ENCODE measurements around the gene LUC7L. TPM values are rescaled to one million over a fixed set of nuclear protein-coding genes. Genes with fewer than 3 reads are reported as not detected.

The LUC7L gene
- total and polyA plus RNA-seq, 10 of the 15 experiments (the other 5 are each of a cell fraction or from before 2014, with no cell fraction given) = 2.3 to 59.6 (median 44.1) TPM

GRCh38 chr16:275786-276232 is 46.6 kb upstream of the LUC7L start, which contains the start of gene RGS11 (continued):
- TF ChIP-seq SUZ12 (IDR thresholded peaks at IDR 0.05; ENCODE audit: unreplicated experiment) = no peak
- TF ChIP-seq BCL11A (IDR thresholded peaks at IDR 0.05; ENCODE audit: low read depth, low read length) = no peak
- TF ChIP-seq JUNB (IDR thresholded peaks at IDR 0.05) = no peak

- intact Hi-C loops (cut with micrococcal nuclease; ENCODE audit: unreplicated experiment) = no loop called here
Observed at GRCh38 chr16:275041-275641, 45.9 kb upstream of the LUC7L start.

More at GRCh38 chr16:275041-275641, 45.9 kb upstream of the LUC7L start:
- ChIA-PET SMC1A (ENCODE audit: uncharacterized antibody, unreplicated experiment) (no interaction called here), POLR2A (no interaction called here), RAD21 (ENCODE audit: unreplicated experiment) (no interaction called here), CTCF (no interaction called here)
- H4K20me1 ChIP-seq (ENCODE audit: control insufficient read depth, insufficient read depth) = no peaks in the 10 kb centered on the region
- H3K4me2 ChIP-seq (ENCODE audit: control insufficient read depth, insufficient read depth) = peak overlapping the region; percentile 42; the same call in 1 of the 2 replicates
- H3K27ac ChIP-seq (ENCODE audit: control insufficient read depth, insufficient read depth) = no peak overlapping the region
- DNase-seq (ENCODE audit: low read depth, low spot score) (no peak), FAIRE-seq (no peak), ATAC-seq (peak; percentile 21; the same call in 1 of the 3 replicates)
- no TSS peak for BruUV-seq (replicated peaks)
- H3K27me3 ChIP-seq (replicated peaks in 1 of 2; ENCODE audit: control insufficient read depth in 2 of 2, insufficient read depth in 2 of 2, low read length in 1 of 2) = peaks cover 0 to 3% of the 10 kb centered on the region in 2 experiments; a peak in 2 of 4 replicates
- H3K79me2 ChIP-seq (ENCODE audit: control insufficient read depth, insufficient read depth, low read length) = no peaks in the 10 kb centered on the region
- in situ Hi-C loops (cut with MboI) = no loop called here
- no peaks in the 10 kb centered on the region for H3K9me3 ChIP-seq (replicated peaks; ENCODE audit: control insufficient read depth, insufficient read depth, low read length)
- H3K4me3 ChIP-seq = no peak overlapping the region
- H2AFZ ChIP-seq (ENCODE audit: control insufficient read depth, low read depth, low read length) = no peak overlapping the region
- no peak overlapping the region for H3K9ac ChIP-seq (ENCODE audit: control insufficient read depth, insufficient read depth, low read length)
- H3K4me1 ChIP-seq (ENCODE audit: control insufficient read depth, insufficient read depth, low read length) = no peaks in the 10 kb centered on the region
- TF ChIP-seq CREB1 (IDR thresholded peaks at IDR 0.05; ENCODE audit: low read depth) (no peak), HDAC6 (IDR thresholded peaks at IDR 0.05; ENCODE audit: unreplicated experiment) (peak; percentile 86), SUZ12 (IDR thresholded peaks at IDR 0.05; ENCODE audit: unreplicated experiment) (peak; percentile 73)
- WGBS (ENCODE audit: insufficient coverage, insufficient replicate concordance, low lambda C conversion rate, missing lambda C conversion rate) = 4% methylated on average over 51 of the region's 58 CpGs
- no peaks in the 10 kb centered on the region for H3K36me3 ChIP-seq (ENCODE audit: control insufficient read depth in 2 of 2, insufficient read depth in 2 of 2, low read length in 1 of 2)
